ENCODE measurements around the gene NTSR2.

DNA sequence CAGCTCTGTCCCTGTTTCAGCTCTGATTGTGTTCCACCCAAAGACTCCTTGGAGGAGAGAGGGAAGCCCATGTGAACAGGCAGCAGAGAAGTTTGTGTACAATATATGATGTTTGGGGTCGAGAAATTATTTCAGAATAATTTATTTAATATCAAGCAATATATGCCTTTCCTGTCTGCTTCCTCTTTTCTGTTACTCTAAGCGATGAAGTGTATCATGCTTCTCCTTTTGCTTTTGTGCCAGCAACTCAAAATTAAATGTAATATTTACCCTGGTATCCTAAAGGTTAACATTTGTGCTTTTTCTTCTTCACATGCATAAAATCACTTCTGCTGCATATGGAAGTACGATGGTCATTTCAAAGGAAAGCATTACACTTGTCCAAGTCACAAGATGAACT lies 2.4 kb upstream of the NTSR2 start:
- TF ChIP-seq, protein P1, sequence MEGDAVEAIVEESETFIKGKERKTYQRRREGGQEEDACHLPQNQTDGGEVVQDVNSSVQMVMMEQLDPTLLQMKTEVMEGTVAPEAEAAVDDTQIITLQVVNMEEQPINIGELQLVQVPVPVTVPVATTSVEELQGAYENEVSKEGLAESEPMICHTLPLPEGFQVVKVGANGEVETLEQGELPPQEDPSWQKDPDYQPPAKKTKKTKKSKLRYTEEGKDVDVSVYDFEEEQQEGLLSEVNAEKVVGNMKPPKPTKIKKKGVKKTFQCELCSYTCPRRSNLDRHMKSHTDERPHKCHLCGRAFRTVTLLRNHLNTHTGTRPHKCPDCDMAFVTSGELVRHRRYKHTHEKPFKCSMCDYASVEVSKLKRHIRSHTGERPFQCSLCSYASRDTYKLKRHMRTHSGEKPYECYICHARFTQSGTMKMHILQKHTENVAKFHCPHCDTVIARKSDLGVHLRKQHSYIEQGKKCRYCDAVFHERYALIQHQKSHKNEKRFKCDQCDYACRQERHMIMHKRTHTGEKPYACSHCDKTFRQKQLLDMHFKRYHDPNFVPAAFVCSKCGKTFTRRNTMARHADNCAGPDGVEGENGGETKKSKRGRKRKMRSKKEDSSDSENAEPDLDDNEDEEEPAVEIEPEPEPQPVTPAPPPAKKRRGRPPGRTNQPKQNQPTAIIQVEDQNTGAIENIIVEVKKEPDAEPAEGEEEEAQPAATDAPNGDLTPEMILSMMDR (IDR thresholded peaks at IDR 0.05): no peak
- TF ChIP-seq POLR2A (IDR thresholded peaks at IDR 0.05): no peak
